HG02852 (cell line): ENCODE results near the gene KCNQ1OT1.

Source experiments
- ATAC-seq: cut with Tn5 transposase; IDR thresholded peaks from one replicate; pipeline ENCODE4 v1.9.1; 2021; ENCODE audit warnings: mild to moderate bottlenecking, moderate library complexity; ENCODE audit not compliant: unreplicated experiment

The KCNQ1OT1 gene

GRCh38 chr11:2703363-2704141 is 3.8 kb upstream of the KCNQ1OT1 start:
- ATAC-seq, result no peak

GRCh38 chr11:2702771-2703362 is 3.1 kb upstream of the KCNQ1OT1 start:
- ATAC-seq, result no peak

- ATAC-seq, result no peak
Measured at GRCh38 chr11:2701898-2702434, 2.2 kb upstream of the KCNQ1OT1 start.

GRCh38 chr11:2701230-2701629 is 1.4 kb upstream of the KCNQ1OT1 start:
- ATAC-seq, result no peak

GRCh38 chr11:2700415-2701211 is 819 bp upstream of the KCNQ1OT1 start:
- peak; percentile 30 for ATAC-seq

- no peak for ATAC-seq
Measured at GRCh38 chr11:2699185-2699530, 636 bp downstream of the KCNQ1OT1 start.

- no peak for ATAC-seq
Measured at GRCh38 chr11:2698386-2699184, 1.2 kb downstream of the KCNQ1OT1 start.

GRCh38 chr11:2697866-2698265 is 1.9 kb downstream of the KCNQ1OT1 start:
- no peak for ATAC-seq

- no peak for ATAC-seq
Measured at GRCh38 chr11:2696455-2696854, 3.3 kb downstream of the KCNQ1OT1 start.

- ATAC-seq, result no peak
Measured at GRCh38 chr11:2694995-2695939, 4.5 kb downstream of the KCNQ1OT1 start.

GRCh38 chr11:2694495-2694894 is 5.3 kb downstream of the KCNQ1OT1 start:
- ATAC-seq, result no peak

- no peak for ATAC-seq
Measured at GRCh38 chr11:2693271-2694261, 6.2 kb downstream of the KCNQ1OT1 start.

GRCh38 chr11:2691991-2692875 is 7.6 kb downstream of the KCNQ1OT1 start:
- no peak for ATAC-seq

- ATAC-seq, result no peak
Measured at GRCh38 chr11:2691355-2691761, 8.4 kb downstream of the KCNQ1OT1 start.

- no peak for ATAC-seq
Measured at GRCh38 chr11:2690596-2691354, 9.0 kb downstream of the KCNQ1OT1 start.

GRCh38 chr11:2689651-2690575 is 9.9 kb downstream of the KCNQ1OT1 start:
- no peak for ATAC-seq
